ENCODE measurements around the gene ACSM3. TPM values are rescaled to one million over a fixed set of nuclear protein-coding genes. Genes with fewer than 3 reads are reported as not detected.

The ACSM3 gene
- total and polyA plus RNA-seq, 9 of the 15 experiments (the other 6 are each of a cell fraction or from before 2014, with no cell fraction given) = 112 to 420 (median 182) TPM

DNA sequence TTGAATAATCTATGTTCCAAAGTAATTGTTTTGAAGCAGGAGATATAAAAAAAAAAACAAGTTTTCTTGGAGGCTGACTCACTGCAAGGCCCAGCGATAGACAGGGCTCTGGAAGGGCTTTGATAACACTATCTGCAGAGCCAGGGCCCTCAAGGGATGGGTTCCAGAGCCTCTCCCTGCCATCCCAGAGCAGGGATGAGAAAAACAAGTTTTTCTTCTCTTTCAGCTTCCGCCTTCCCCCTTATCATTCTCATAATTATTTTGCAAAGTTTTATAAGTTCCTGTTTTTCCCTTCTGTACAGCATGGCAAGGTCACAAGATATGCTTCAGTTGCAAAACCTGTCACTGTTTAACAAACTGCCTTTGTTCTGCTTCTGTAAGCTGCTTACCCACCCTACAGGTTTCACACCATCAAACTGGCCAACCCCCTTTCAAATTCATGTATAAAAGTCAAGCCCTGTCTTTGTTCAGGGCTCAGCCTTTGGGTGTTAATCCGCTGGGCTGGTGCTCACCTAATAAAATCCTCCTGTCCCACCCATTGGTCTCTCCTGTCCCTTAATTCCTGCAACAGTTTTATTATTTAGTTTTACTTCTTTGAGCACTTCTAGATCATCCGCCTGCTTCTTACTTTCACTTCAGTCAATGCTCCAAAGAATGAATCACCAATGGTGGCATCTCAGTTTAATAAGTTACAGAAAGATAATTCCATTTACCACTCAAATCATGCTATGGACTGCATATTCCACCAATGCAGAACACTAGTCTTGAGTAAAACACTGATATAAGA is 16.6 kb upstream of the ACSM3 start (continued):
- TF ChIP-seq, protein P1, sequence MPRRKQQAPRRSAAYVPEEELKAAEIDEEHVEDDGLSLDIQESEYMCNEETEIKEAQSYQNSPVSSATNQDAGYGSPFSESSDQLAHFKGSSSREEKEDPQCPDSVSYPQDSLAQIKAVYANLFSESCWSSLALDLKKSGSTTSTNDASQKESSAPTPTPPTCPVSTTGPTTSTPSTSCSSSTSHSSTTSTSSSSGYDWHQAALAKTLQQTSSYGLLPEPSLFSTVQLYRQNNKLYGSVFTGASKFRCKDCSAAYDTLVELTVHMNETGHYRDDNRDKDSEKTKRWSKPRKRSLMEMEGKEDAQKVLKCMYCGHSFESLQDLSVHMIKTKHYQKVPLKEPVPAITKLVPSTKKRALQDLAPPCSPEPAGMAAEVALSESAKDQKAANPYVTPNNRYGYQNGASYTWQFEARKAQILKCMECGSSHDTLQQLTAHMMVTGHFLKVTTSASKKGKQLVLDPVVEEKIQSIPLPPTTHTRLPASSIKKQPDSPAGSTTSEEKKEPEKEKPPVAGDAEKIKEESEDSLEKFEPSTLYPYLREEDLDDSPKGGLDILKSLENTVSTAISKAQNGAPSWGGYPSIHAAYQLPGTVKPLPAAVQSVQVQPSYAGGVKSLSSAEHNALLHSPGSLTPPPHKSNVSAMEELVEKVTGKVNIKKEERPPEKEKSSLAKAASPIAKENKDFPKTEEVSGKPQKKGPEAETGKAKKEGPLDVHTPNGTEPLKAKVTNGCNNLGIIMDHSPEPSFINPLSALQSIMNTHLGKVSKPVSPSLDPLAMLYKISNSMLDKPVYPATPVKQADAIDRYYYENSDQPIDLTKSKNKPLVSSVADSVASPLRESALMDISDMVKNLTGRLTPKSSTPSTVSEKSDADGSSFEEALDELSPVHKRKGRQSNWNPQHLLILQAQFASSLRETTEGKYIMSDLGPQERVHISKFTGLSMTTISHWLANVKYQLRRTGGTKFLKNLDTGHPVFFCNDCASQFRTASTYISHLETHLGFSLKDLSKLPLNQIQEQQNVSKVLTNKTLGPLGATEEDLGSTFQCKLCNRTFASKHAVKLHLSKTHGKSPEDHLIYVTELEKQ (CRISPR knock-in tag; IDR thresholded peaks at IDR 0.05) = no peak; the same call in 1 of the 2 replicates
- TF ChIP-seq KLF16 (IDR thresholded peaks at IDR 0.05) = peak; percentile 93
- TF ChIP-seq ZSCAN29 (IDR thresholded peaks at IDR 0.05) = no peak
- no peak for TF ChIP-seq COPS2 (conservative IDR thresholded peaks at IDR 0.05)
- TF ChIP-seq, protein P2, sequence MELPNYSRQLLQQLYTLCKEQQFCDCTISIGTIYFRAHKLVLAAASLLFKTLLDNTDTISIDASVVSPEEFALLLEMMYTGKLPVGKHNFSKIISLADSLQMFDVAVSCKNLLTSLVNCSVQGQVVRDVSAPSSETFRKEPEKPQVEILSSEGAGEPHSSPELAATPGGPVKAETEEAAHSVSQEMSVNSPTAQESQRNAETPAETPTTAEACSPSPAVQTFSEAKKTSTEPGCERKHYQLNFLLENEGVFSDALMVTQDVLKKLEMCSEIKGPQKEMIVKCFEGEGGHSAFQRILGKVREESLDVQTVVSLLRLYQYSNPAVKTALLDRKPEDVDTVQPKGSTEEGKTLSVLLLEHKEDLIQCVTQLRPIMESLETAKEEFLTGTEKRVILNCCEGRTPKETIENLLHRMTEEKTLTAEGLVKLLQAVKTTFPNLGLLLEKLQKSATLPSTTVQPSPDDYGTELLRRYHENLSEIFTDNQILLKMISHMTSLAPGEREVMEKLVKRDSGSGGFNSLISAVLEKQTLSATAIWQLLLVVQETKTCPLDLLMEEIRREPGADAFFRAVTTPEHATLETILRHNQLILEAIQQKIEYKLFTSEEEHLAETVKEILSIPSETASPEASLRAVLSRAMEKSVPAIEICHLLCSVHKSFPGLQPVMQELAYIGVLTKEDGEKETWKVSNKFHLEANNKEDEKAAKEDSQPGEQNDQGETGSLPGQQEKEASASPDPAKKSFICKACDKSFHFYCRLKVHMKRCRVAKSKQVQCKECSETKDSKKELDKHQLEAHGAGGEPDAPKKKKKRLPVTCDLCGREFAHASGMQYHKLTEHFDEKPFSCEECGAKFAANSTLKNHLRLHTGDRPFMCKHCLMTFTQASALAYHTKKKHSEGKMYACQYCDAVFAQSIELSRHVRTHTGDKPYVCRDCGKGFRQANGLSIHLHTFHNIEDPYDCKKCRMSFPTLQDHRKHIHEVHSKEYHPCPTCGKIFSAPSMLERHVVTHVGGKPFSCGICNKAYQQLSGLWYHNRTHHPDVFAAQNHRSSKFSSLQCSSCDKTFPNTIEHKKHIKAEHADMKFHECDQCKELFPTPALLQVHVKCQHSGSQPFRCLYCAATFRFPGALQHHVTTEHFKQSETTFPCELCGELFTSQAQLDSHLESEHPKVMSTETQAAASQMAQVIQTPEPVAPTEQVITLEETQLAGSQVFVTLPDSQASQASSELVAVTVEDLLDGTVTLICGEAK (IDR thresholded peaks at IDR 0.05) = no peak
- TF ChIP-seq, protein P2 (CRISPR knock-in tag; IDR thresholded peaks at IDR 0.05) = no peak
- TF ChIP-seq, protein P3, sequence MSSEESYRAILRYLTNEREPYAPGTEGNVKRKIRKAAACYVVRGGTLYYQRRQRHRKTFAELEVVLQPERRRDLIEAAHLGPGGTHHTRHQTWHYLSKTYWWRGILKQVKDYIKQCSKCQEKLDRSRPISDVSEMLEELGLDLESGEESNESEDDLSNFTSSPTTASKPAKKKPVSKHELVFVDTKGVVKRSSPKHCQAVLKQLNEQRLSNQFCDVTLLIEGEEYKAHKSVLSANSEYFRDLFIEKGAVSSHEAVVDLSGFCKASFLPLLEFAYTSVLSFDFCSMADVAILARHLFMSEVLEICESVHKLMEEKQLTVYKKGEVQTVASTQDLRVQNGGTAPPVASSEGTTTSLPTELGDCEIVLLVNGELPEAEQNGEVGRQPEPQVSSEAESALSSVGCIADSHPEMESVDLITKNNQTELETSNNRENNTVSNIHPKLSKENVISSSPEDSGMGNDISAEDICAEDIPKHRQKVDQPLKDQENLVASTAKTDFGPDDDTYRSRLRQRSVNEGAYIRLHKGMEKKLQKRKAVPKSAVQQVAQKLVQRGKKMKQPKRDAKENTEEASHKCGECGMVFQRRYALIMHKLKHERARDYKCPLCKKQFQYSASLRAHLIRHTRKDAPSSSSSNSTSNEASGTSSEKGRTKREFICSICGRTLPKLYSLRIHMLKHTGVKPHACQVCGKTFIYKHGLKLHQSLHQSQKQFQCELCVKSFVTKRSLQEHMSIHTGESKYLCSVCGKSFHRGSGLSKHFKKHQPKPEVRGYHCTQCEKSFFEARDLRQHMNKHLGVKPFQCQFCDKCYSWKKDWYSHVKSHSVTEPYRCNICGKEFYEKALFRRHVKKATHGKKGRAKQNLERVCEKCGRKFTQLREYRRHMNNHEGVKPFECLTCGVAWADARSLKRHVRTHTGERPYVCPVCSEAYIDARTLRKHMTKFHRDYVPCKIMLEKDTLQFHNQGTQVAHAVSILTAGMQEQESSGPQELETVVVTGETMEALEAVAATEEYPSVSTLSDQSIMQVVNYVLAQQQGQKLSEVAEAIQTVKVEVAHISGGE (CRISPR knock-in tag; IDR thresholded peaks at IDR 0.05) = peak in 1 of 3 experiments; percentile 85; a peak in 2 of 6 replicates
- TF ChIP-seq ZNF41 (CRISPR knock-in tag; conservative IDR thresholded peaks at IDR 0.05) = 0 out of 2 replicates have a peak, but pooled peaks have one; percentile 6
- no peak for TF ChIP-seq ZC3H4 (CRISPR knock-in tag; IDR thresholded peaks at IDR 0.05; ENCODE audit: borderline replicate concordance)
- TF ChIP-seq KDM4B (IDR thresholded peaks at IDR 0.05; ENCODE audit: borderline replicate concordance in 2 of 2, low read depth in 1 of 2) = no peak

All from K562 (cell line).